ENCODE data around the gene WDFY4.

GRCh38 chr10:48671914-48672595, 12.6 kb upstream of the WDFY4 start:
- TF ChIP-seq REST (IDR thresholded peaks at IDR 0.05; ENCODE audit: insufficient read depth in 1 of 2, low read depth in 2 of 2, low read length in 2 of 2) (no peak), SIN3A (IDR thresholded peaks at IDR 0.05; ENCODE audit: borderline replicate concordance, insufficient read depth, low read length) (no peak), TAF1 (IDR thresholded peaks at IDR 0.05; ENCODE audit: borderline replicate concordance, insufficient read depth, low read length) (no peak)
